HepG2 (cell line): ENCODE results near the gene FAH. TPM values are rescaled to one million over a fixed set of nuclear protein-coding genes. Genes with fewer than 3 reads are reported as not detected.

Experiments used
- ATAC-seq: fragments of 200-7000 bp; cut with Tn5 transposase; 3 replicates; pipeline ENCODE4 v1.9.1; 2020; ENCODE audit warnings: mild to moderate bottlenecking, moderate library complexity
- BruUV-seq: library from RNA; stranded (reverse); fragments of 400-500 nt; replicated peaks from 2 replicates; lab custom pipeline; 2021; lab: Mats Ljungman, UMichigan
- CTCF ChIA-PET: fragments of 300-600 bp; formaldehyde crosslinking; extraction: SDS; loops from one replicate; lab custom pipeline; 2021; ENCODE audit warnings: low total read pairs, inconsistent platforms, low intra/inter-chr PET ratio; lab: Yijun Ruan, JAX
- POLR2A ChIA-PET: fragments of 350-600 bp; sonication (Branson Sonifier 250); formaldehyde crosslinking; loops from one replicate; lab custom pipeline; 2020; ENCODE audit warnings: antibody characterized with exemption, inconsistent platforms; lab: Yijun Ruan, JAX
- DNase-seq: peaks from one replicate; pipeline ENCODE4 v3.0.0-alpha.2; 2015; ENCODE audit warnings: low spot score
- FAIRE-seq: peaks from 3 replicates; lab custom pipeline; 2011; peaks lifted over from hg19 to GRCh38; lab: Jason Lieb, UNC
- H2AFZ ChIP-seq: one replicate; pipeline ENCODE4 v1.6.1; 2011; ENCODE audit warnings: low read length, inconsistent platforms
- H3K27ac ChIP-seq: fragments of 300-600 bp; 3 replicates; pipeline ENCODE4 v1.8.0; 2011; ENCODE audit warnings: mixed run types, mild to moderate bottlenecking, mixed read lengths, low read length, inconsistent platforms; ENCODE audit not compliant: insufficient read depth; ENCODE audit errors: extremely low read length
- H3K27me3 ChIP-seq, 2 experiments: fragments of 200-600 bp in 1 of 2; 2 replicates in 1 of 2; 3 replicates in 1 of 2; pipeline versions ENCODE4 v1.6.0 to v1.8.0; 2011; ENCODE audit warnings: low read length in 2 of 2, mild to moderate bottlenecking in 2 of 2, moderate library complexity in 2 of 2, inconsistent platforms in 1 of 2; ENCODE audit not compliant: insufficient read depth in 2 of 2, control insufficient read depth in 1 of 2
- H3K36me3 ChIP-seq, 2 experiments: fragments of 200-600 bp in 1 of 2; replicated peaks in 1 of 2; 2 replicates in 1 of 2; 3 replicates in 1 of 2; pipeline versions ENCODE4 v1.5.1 to v1.8.0; 2011; ENCODE audit warnings: low read length in 2 of 2, inconsistent platforms in 1 of 2; ENCODE audit not compliant: insufficient read depth in 2 of 2, control insufficient read depth in 1 of 2
- H3K4me1 ChIP-seq: 2 replicates; pipeline ENCODE4 v1.5.1; 2012; ENCODE audit warnings: low read length, inconsistent platforms; ENCODE audit not compliant: insufficient read depth
- H3K4me2 ChIP-seq: 2 replicates; pipeline ENCODE4 v1.6.0; 2011; ENCODE audit warnings: low read depth, low read length, inconsistent platforms
- H3K4me3 ChIP-seq, 3 experiments: fragments of 200-600 bp in 1 of 3; sonication (generic), shearing (Covaris generic) in 1 of 3; replicated peaks in 1 of 3; 2 replicates each; pipeline ENCODE4 v1.5.1; 2011 to 2016; ENCODE audit warnings: low read length in 3 of 3, inconsistent platforms in 2 of 3, low read depth in 2 of 3, mild to moderate bottlenecking in 2 of 3, control low read depth in 1 of 3, mixed read lengths in 1 of 3; ENCODE audit not compliant: insufficient read depth in 1 of 3
- H3K79me2 ChIP-seq: one replicate; pipeline ENCODE4 v1.6.1; 2011; ENCODE audit warnings: low read length, inconsistent platforms; ENCODE audit not compliant: insufficient read depth
- H3K9ac ChIP-seq: 2 replicates; pipeline ENCODE4 v1.6.0; 2011; ENCODE audit warnings: mild to moderate bottlenecking, low read depth, low read length, inconsistent platforms; ENCODE audit not compliant: insufficient read depth
- H3K9me3 ChIP-seq: 2 replicates; pipeline ENCODE4 v1.5.1; 2012; ENCODE audit warnings: mild to moderate bottlenecking, low read length
- H4K20me1 ChIP-seq: 2 replicates; pipeline ENCODE4 v1.6.0; 2011; ENCODE audit warnings: inconsistent platforms, mild to moderate bottlenecking, low read length, moderate library complexity; ENCODE audit not compliant: insufficient read depth
- ATAD3A ChIP-seq: sonication (generic); formaldehyde crosslinking; IDR thresholded peaks from 2 replicates; pipeline ENCODE4 v1.4.0; 2020; ENCODE audit warnings: missing genetic modification reagents
- CAMTA2 ChIP-seq: sonication (generic); formaldehyde crosslinking; IDR thresholded peaks from 2 replicates; pipeline ENCODE4 v1.4.0; 2020; ENCODE audit warnings: mild to moderate bottlenecking, missing genetic modification reagents, borderline replicate concordance
- GMEB1 ChIP-seq: sonication (generic); formaldehyde crosslinking; IDR thresholded peaks from 2 replicates; pipeline ENCODE4 v1.5.1; 2020; ENCODE audit warnings: missing genetic modification reagents, mild to moderate bottlenecking, borderline replicate concordance
- ISX ChIP-seq: sonication (generic); formaldehyde crosslinking; conservative IDR thresholded peaks from 2 replicates; pipeline ENCODE4 v1.5.0; 2020; ENCODE audit warnings: missing genetic modification reagents
- KLF13 ChIP-seq: sonication (generic); formaldehyde crosslinking; IDR thresholded peaks from 2 replicates; pipeline ENCODE4 v1.4.0; 2020; ENCODE audit warnings: mild to moderate bottlenecking, missing genetic modification reagents
- MAFK ChIP-seq, 2 experiments: IDR thresholded peaks in 1 of 2; conservative IDR thresholded peaks in 1 of 2; 2 replicates each; pipeline ENCODE4 v1.6.1; 2011; ENCODE audit warnings: improper control_type of control experiment in 2 of 2, low read length in 2 of 2
- MNT ChIP-seq: fragments of 450-650 bp; IDR thresholded peaks from 2 replicates; pipeline ENCODE4 v1.6.1; 2016
- RAD51 ChIP-seq: fragments of 450-650 bp; IDR thresholded peaks from 2 replicates; pipeline ENCODE4 v1.6.1; 2016; ENCODE audit warnings: borderline replicate concordance
- SNAPC4 ChIP-seq: sonication (generic); formaldehyde crosslinking; IDR thresholded peaks from 2 replicates; pipeline ENCODE4 v1.4.0; 2020; ENCODE audit warnings: mild to moderate bottlenecking, missing genetic modification reagents
- SP2 ChIP-seq: sonication (generic); formaldehyde crosslinking; IDR thresholded peaks from 2 replicates; pipeline ENCODE4 v1.5.1; 2020; ENCODE audit warnings: mild to moderate bottlenecking, missing genetic modification reagents
- STAT6 ChIP-seq: sonication (generic); formaldehyde crosslinking; IDR thresholded peaks from 2 replicates; pipeline ENCODE4 v1.4.0; 2020; ENCODE audit warnings: missing genetic modification reagents, mild to moderate bottlenecking, borderline replicate concordance
- ZNF678 ChIP-seq: sonication (generic); formaldehyde crosslinking; IDR thresholded peaks from 2 replicates; pipeline ENCODE4 v1.4.0; 2020; ENCODE audit warnings: mild to moderate bottlenecking, missing genetic modification reagents
- ZNF766 ChIP-seq: sonication (generic); formaldehyde crosslinking; IDR thresholded peaks from 2 replicates; pipeline ENCODE4 v1.5.0; 2020; ENCODE audit warnings: missing genetic modification reagents, borderline replicate concordance
- ZNF891 ChIP-seq: sonication (generic); formaldehyde crosslinking; IDR thresholded peaks from 2 replicates; pipeline ENCODE4 v1.5.0; 2020; ENCODE audit warnings: mild to moderate bottlenecking, missing genetic modification reagents
- WGBS: methylation state at CpG from one replicate; pipeline ENCODE4 v1.1.6; 2017; ENCODE audit warnings: low lambda C conversion rate; 5-methylcytosine and 5-hydroxymethylcytosine counted together
- in situ Hi-C: cut with HindIII; loops from 2 replicates; pipeline ENCODE4 v1.10.0; 2017; ENCODE audit warnings: low pct_unique_long_range_greater_than_20kb; ENCODE audit not compliant: extremely low pct_ligation_motif_present
- intact Hi-C: fragments of 100-400 bp; cut with micrococcal nuclease; formaldehyde crosslinking; loops from one replicate; pipeline ENCODE4 v1.10.0; 2022; ENCODE audit not compliant: unreplicated experiment
- polyA plus RNA-seq, 8 experiments: library from polyadenylated mRNA; depleted of rRNA in 3 of 8; stranded (reverse) in 7 of 8; unstranded in 1 of 8; fragments of >200 nt; fragmentation: Illumina TruSeq in 4 of 8; extraction: Trizol in 4 of 8; gene quantifications; 2 replicates each; pipeline versions ENCODE4 v1.2.1 to v1.2.3, GENCODE V29; 2011 to 2016; ENCODE audit warnings: low read depth in 4 of 8, missing spikeins in 1 of 8, mixed read lengths in 1 of 8; ENCODE audit not compliant: insufficient read depth in 1 of 8
- total RNA-seq, 5 experiments: library from RNA; depleted of rRNA; stranded (reverse); fragments of >200 nt; fragmentation: Illumina TruSeq; extraction: Trizol; gene quantifications; 2 replicates each; pipeline ENCODE4 v1.2.3, GENCODE V29; 2016; ENCODE audit warnings: low read depth in 1 of 5

Gene FAH
- total and polyA plus RNA-seq, 2 of the 13 experiments (the other 11 are each of a cell fraction or from before 2014, with no cell fraction given), result 36.6 to 75.0 TPM

- no peak for FAIRE-seq
- CTCF ChIA-PET, result no interaction called here
- no peaks in the 10 kb centered on the region for H3K9me3 ChIP-seq
- H3K4me2 ChIP-seq, result no peak overlapping the region
- BruUV-seq, result no TSS peak
- peaks cover 5 to 27% of the 10 kb centered on the region in 2 experiments for H3K36me3 ChIP-seq
- intact Hi-C loops (no loop called here), in situ Hi-C loops (no loop called here)
- H2AFZ ChIP-seq, result no peak overlapping the region
- no peak for ATAC-seq
- no peak overlapping the region for H3K9ac ChIP-seq
- POLR2A ChIA-PET, result no interaction called here
- peaks cover 6% of the 10 kb centered on the region for H3K4me1 ChIP-seq
- H3K79me2 ChIP-seq, result peaks cover 31% of the 10 kb centered on the region
- DNase-seq, result no peak
- H3K27me3 ChIP-seq, result no peaks in the 10 kb centered on the region
- 97% methylated on average over 2 of the region's 2 CpGs for WGBS
- no peak overlapping the region for H3K4me3 ChIP-seq
- H4K20me1 ChIP-seq, result peaks cover 9% of the 10 kb centered on the region
- no peak overlapping the region for H3K27ac ChIP-seq
- TF ChIP-seq CAMTA2 (CRISPR knock-in tag) (no peak), ZNF891 (CRISPR knock-in tag) (no peak), SP2 (CRISPR knock-in tag) (no peak), STAT6 (CRISPR knock-in tag) (no peak), KLF13 (CRISPR knock-in tag) (no peak), MAFK (conservative IDR thresholded peaks at IDR 0.05 in 1 of 2, IDR thresholded peaks at IDR 0.05 in 1 of 2; ENCODE audit: low read length in 2 of 2) (no peak), SNAPC4 (CRISPR knock-in tag) (no peak), ZNF678 (CRISPR knock-in tag) (no peak), MNT (no peak), ISX (CRISPR knock-in tag) (no peak), ZNF766 (CRISPR knock-in tag) (no peak), ATAD3A (no peak), GMEB1 (CRISPR knock-in tag) (no peak), RAD51 (no peak)
Measured at GRCh38 chr15:80118956-80119355, 33.8 kb upstream of the FAH start.
